ENCODE data around the gene OR10A7. TPM values are rescaled to one million over a fixed set of nuclear protein-coding genes. Genes with fewer than 3 reads are reported as not detected.
"Not testable (repeated sequence)": the region's sequence is repeated elsewhere in the genome, so short reads cannot be mapped to it uniquely, and the experiment has no call there.

The OR10A7 gene
- not detected for total RNA-seq

GRCh38 chr12:55220725-55221124 lies at the start of gene OR10A7:
Gene OR10A7 (plus strand): TSS chr12:55221025. CDS start chr12:55221025, 0 bp downstream.
- Histone ChIP-seq H3K4me1 (no peaks in the 10 kb centered on the region), H3K27me3 (no peaks in the 10 kb centered on the region), H3K36me3 (no peaks in the 10 kb centered on the region), H3K4me3 (no peak within 1 kb of the TSS), H3K9me3 (no peaks in the 10 kb centered on the region), H3K27ac (no peak within 1 kb of the TSS)
- TF ChIP-seq EP300 (IDR thresholded peaks at IDR 0.05) = no peak
- TF ChIP-seq POLR2A (IDR thresholded peaks at IDR 0.05) = no peak
- no peak for TF ChIP-seq POLR2AphosphoS5 (IDR thresholded peaks at IDR 0.05)
- TF ChIP-seq CTCF (IDR thresholded peaks at IDR 0.05) = no peak
- ATAC-seq = no peak
- 71 to 76% methylated on average over 1 to 2 of the region's 2 CpGs for WGBS, 2 donors (ENCODE audit: low coverage in 1 of 2)

GRCh38 chr12:55171445-55171844 lies 49.4 kb upstream of the OR10A7 start:
- TF ChIP-seq EP300 (IDR thresholded peaks at IDR 0.05) = no peak
- TF ChIP-seq CTCF (IDR thresholded peaks at IDR 0.05) = no peak
- TF ChIP-seq POLR2AphosphoS5 (IDR thresholded peaks at IDR 0.05) = no peak
- TF ChIP-seq POLR2A (IDR thresholded peaks at IDR 0.05) = no peak
- Histone ChIP-seq H3K4me1 (no peaks in the 10 kb centered on the region), H3K36me3 (no peaks in the 10 kb centered on the region), H3K27ac (no peak overlapping the region), H3K27me3 (no peaks in the 10 kb centered on the region), H3K4me3 (no peak overlapping the region), H3K9me3 (no peaks in the 10 kb centered on the region)
- no peak for ATAC-seq
- WGBS, 2 donors (ENCODE audit: low coverage in 1 of 2) = 83 to 92% methylated on average over 2 of the region's 2 CpGs

- not testable (repeated sequence) for H3K27me3 ChIP-seq, H3K36me3 ChIP-seq, H3K4me1 ChIP-seq, H3K27ac ChIP-seq, H3K9me3 ChIP-seq, H3K4me3 ChIP-seq, ATAC-seq
- WGBS, 2 donors (ENCODE audit: low coverage in 1 of 2) = 49 to 83% methylated on average over 1 to 2 of the region's 2 CpGs
Measured at GRCh38 chr12:55171846-55172245, 49.0 kb upstream of the OR10A7 start.

- 58% methylated on average over 1 of the region's 1 CpG; no CpG with 5 or more reads in 1 of the 2 donors for WGBS, 2 donors (ENCODE audit: low coverage in 1 of 2)
- no peaks in the 10 kb centered on the region for H3K36me3 ChIP-seq
- ATAC-seq = no peak
- no peak overlapping the region for H3K27ac ChIP-seq
- TF ChIP-seq EP300 (IDR thresholded peaks at IDR 0.05) (no peak), POLR2A (IDR thresholded peaks at IDR 0.05) (no peak), CTCF (IDR thresholded peaks at IDR 0.05) (no peak), POLR2AphosphoS5 (IDR thresholded peaks at IDR 0.05) (no peak)
- H3K9me3 ChIP-seq = no peaks in the 10 kb centered on the region
- no peaks in the 10 kb centered on the region for H3K4me1 ChIP-seq
- H3K27me3 ChIP-seq = no peaks in the 10 kb centered on the region
- H3K4me3 ChIP-seq = no peak overlapping the region
Measured at GRCh38 chr12:55172686-55173085, 48.1 kb upstream of the OR10A7 start.

- no peaks in the 10 kb centered on the region for H3K36me3 ChIP-seq
- no peaks in the 10 kb centered on the region for H3K27me3 ChIP-seq
- no peak for ATAC-seq
- H3K27ac ChIP-seq = no peak overlapping the region
- no peaks in the 10 kb centered on the region for H3K9me3 ChIP-seq
- TF ChIP-seq CTCF (IDR thresholded peaks at IDR 0.05) (no peak), EP300 (IDR thresholded peaks at IDR 0.05) (no peak), POLR2A (IDR thresholded peaks at IDR 0.05) (no peak), POLR2AphosphoS5 (IDR thresholded peaks at IDR 0.05) (no peak)
- 57% methylated on average over 2 of the region's 2 CpGs; no CpG with 5 or more reads in 1 of the 2 donors for WGBS, 2 donors (ENCODE audit: low coverage in 1 of 2)
- no peak overlapping the region for H3K4me3 ChIP-seq
- no peaks in the 10 kb centered on the region for H3K4me1 ChIP-seq
Measured at GRCh38 chr12:55173456-55173855, 47.4 kb upstream of the OR10A7 start.

Measured in gastroesophageal sphincter (tissue), 4 donors.